Measurements from ENCODE around the gene PHPT1.
"Not testable (repeated sequence)": the region's sequence is repeated elsewhere in the genome, so short reads cannot be mapped to it uniquely, and the experiment has no call there.

Gene PHPT1

GRCh38 chr9:136823136-136824046 is 25.8 kb upstream of the PHPT1 start:
- no peak for DNase-seq

DNA sequence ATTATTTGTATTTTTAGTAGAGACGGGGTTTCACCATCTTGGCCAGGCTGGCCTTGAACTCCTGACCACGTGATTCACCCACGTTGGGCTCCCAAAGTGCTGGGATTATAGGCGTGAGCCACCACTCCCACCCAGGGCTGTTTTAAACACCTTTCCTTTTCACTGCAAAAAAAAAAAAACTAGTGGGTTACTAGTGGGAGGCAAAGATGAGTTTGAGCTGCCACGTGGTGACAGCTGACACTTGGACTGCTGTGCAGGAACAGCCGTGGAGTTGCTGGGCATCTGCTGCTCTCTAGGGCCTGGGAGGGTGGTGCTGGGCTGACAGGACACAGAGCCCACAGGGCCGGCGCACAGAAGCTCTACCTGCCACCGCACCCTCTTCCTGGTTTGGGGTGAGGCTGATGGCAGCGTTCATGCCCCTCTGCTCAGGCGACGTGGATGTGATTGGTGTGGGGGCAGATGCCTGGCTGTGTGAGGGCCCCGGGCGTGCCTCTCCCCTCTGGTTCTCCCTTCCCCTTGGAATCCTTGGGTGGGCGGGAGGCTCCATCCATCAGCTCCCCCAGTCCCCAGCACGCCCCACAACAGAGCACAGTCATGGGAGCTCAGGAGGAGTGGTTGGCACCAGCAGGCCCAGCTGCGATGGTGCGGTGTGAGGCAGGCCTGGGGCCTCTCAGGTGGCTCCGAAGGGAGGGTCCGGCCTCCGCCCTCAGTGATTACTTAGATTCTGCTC is 24.5 kb upstream of the PHPT1 start:
- DNase-seq: no peak

- no peak for DNase-seq
Measured at GRCh38 chr9:136825295-136826187, 23.7 kb upstream of the PHPT1 start.

GRCh38 chr9:136826188-136826541 is 23.0 kb upstream of the PHPT1 start:
- no peak for DNase-seq

DNA sequence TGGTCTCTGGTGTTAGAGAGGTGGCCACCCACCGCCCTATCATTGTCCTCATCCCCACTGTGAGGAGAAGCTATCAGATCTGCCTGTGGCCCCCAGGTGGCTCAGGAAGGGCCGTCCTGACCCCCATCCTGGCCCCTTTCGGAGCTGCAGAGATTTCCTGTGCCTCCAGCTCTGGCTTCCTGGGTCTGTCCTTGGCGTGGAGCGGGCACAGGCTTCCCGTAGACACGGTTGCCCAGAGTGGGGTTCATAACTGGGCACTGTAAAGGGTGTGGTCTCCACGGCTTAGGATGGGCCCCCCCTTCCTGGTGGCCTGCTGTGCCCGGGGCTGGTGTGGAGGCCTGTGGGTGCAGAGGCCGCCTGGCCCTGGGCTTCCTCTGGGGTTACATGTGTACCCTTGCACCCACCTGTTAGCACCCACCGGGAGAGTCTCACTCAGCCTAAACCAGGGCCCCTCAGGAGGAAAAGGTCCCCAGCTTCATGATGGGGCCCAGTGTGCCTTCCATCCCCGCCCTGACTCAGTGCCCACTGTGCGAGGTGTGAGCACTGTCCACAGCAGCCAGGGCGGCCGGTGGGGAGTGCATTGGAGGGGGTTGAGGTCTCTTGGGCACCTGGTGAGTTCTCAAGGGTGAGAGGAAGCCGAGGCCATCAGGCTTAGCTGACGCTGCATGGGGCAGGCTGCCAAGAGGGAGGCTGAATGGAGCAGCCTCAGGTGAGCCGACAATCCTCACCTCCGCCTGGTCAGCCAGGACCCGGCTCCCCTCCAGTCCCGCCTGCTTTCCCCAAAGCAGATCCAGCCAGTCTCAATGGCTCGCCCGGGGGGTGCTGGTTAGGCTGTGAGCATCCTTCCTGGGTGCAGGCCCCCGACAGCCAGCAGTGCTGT is 22.3 kb upstream of the PHPT1 start:
- no peak for DNase-seq

- no peak for DNase-seq
Measured at GRCh38 chr9:136827794-136828473, 21.3 kb upstream of the PHPT1 start.

DNA sequence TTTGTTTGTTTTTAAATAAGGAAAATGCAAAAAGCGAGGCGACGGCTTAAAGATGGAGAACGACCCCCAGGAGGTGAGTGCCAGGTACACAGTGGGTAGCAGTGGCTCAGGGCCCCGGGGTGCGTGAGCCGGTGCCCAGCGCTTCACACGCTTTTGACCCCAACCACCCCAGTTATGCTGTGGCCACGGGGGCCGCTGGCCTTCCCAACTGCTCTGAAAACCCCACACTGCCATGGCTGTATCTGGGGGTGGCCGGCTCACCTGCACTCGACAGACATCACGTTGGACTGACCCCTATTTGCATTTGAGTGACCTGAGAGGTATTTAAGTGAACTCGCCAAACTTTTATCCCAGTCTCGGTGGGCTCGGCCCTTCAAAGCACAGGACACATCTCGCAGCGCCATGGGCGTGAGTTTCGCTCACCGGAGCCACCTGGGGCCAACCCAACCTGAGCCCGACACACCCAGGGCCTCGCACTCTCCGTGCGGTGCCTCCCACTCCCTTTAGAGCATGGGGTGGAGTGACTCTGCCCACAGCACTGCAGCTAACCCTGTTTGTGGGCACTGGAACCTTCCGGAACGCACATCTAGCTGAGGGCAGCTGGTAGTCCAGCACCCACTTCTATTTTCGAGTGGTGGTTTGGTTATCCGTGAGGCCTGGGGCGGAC is 20.6 kb upstream of the PHPT1 start:
- DNase-seq: no peak

- DNase-seq: no peak
Measured at GRCh38 chr9:136829412-136829811, 19.8 kb upstream of the PHPT1 start.

DNA sequence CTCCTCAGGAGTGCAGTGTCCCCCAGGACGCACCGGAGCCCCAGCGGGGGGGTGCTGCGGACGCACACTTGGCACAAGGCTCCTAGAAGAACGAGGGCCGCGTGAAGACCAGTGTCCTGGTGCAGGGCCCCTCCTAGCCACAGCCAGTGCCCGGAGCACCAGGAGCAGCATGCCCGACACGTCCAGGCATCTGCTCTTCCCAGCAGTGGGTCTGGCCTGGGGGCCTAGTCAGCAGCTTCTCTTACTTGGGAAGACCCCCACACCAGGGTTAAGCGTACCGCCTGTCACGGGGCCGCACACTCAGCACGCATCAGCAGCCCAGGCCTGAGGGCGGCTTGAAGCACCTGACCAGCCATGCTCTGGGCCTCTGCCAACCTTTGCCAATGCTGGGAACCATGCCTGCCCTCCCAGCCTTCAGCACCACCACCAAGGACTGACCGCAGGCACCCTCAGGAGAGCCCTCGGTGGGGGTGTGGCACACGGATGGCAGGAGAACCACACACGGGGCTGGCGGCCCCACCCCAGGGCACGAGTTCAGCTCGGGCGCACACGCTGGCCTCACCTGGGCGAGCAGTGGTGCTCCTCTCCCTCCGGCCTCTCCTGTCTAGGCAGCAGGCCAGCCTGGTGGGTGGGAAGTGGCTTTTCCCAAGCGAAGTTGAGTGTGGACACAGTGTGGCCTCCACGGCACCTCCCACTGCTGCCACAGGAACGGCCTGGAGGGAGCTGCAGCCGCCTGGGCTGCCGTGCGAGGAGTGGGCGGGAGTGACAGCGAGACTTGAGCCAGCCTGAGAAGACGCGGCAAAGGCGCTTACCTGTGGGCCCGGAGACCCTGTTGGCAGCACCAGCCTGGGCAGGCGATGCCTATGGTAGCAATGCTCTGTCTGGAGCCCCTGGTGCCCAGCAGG is 19.0 kb upstream of the PHPT1 start:
- DNase-seq: no peak

- no peak for DNase-seq
Measured at GRCh38 chr9:136831002-136831719, 18.0 kb upstream of the PHPT1 start.

GRCh38 chr9:136831720-136832104 is 17.5 kb upstream of the PHPT1 start:
- DNase-seq: no peak

- no peak for DNase-seq
Measured at GRCh38 chr9:136832581-136832980, 16.6 kb upstream of the PHPT1 start.

DNA sequence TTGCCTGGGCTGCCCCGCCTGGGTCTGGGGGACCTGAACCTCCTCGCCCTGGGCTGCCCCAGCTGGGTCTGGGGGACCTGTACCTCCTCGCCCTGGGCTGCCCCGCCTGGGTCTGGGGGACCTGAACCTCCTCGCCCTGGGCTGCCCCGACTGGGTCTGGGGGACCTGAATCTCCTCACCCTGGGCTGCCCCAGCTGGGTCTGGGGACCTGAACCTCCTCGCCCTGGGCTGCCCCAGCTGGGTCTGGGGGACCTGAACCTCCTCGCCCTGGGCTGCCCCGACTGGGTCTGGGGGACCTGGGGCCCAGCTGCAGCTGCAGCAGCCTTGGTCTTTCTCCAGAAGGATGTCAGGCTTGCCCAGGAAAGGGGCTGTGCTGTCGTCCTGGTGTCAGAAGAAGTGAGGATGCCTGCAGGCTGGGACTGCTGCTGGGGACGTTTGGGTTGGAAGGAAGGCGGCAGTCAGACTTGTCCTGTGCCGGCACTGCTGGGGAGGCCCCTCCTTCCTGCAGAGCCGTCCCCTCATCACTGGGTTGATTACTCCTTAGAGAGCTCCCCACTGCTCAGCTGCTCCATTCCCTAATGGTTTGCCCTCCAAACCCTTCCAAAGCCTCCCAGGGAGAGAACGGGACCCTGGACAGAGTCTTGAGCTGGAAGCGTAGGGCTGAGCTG is 15.7 kb upstream of the PHPT1 start:
- not testable (repeated sequence) for DNase-seq

GRCh38 chr9:136835162-136835931 is 13.9 kb upstream of the PHPT1 start:
- no peak for DNase-seq

DNA sequence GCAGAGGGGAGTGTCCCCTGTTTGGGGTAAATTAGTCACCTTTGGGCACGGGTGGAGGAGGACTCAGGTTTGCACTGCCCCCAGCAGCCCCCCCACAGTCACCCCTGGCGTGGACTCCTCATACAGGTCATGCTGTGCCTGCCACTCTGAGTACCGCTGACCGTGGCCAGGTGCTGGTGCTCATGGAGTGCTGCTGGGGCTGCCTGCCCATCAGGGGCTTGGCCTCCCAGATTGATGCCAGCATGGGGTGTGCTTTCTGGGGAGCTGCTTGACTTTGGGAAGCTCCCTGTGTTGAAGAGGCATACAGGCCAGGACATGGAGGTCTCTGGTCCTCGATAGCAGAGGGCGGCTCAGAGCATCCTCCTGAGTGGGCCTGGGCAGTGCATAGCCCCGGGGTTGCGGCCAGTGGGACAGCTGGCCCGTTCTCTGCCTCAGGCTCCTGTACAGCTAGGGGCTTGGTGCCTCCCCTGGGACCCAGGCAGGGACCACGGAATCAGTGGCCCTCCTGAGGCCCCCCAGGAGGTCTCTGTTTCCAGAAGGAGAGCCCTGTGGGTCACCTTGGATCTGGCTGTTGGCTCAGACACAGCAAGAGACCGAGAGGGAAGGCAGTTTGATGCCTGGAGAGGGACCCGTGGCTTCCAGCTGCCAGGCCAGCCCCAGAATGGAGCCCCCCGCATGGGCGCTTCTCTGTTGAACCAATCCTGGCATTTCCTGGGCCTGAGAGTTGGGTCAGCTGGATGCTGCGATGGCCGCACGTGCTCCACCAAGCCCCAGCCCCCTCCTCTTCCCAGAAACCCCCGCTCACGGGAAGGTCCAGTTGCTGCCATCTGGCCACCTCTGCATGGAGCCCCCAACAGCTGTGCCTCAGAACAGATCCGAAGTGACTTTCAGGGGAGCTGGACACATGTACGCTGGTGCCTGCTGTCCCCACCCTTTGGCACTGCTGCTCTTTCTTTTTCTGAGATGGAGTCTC is 13.0 kb upstream of the PHPT1 start:
- no peak for DNase-seq

DNA sequence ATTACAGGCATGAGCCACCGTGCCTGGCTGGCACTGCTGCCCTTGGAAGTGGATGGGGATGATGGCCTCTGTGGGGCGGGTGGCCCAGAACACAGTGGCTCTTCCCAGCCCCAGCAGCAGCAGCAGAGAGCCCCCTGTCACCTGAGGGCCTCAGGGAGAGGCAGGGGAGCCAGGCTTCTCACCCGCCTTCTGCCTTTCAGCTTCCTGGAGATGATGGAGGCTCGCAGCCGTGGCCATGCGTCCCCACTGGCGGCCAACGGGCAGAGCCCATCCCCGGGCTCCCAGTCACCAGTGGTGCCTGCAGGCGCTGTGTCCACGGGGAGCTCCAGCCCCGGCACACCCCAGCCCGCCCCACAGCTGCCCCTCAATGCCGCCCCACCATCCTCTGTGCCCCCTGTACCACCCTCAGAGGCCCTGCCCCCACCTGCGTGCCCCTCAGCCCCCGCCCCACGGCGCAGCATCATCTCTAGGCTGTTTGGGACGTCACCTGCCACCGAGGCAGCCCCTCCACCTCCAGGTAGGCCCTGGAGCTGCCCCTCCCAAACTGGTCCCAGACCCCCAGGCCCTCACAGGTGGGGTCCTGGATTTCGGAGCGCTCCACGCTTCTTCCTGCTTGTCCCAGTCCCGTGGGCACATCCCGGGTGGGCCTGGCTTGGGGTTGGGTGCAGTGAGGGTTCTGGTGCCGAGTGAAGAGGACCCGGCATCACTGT is 11.9 kb upstream of the PHPT1 start:
- no peak for DNase-seq
